HG03175 (cell line): ENCODE measurements around the gene TPBGL.

Experiments
- ATAC-seq: cut with Tn5 transposase; IDR thresholded peaks from one replicate; pipeline ENCODE4 v1.9.1; 2021; ENCODE audit warnings: mild to moderate bottlenecking, moderate library complexity; ENCODE audit not compliant: unreplicated experiment

The TPBGL gene

DNA sequence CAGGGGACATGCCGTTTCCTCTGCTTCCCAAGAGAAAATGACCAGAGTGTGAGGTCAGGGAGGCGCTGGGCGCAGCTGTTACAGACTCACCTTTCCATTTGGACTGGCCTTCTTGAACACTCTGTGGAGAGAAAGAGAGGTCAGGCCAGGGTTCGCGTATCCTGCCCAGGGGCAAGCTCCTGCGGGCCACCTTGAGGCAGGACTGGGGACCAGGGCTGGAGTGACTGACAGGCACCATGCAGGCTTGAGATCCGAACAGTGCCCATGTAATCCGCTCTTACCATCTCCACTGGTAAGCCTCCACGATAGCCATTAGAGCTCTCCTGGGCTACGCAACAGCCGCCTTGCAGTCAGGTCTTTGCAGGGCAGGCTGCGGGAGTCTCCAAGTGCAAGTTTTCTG is 49.3 kb downstream of the TPBGL start:
- no peak for ATAC-seq

DNA sequence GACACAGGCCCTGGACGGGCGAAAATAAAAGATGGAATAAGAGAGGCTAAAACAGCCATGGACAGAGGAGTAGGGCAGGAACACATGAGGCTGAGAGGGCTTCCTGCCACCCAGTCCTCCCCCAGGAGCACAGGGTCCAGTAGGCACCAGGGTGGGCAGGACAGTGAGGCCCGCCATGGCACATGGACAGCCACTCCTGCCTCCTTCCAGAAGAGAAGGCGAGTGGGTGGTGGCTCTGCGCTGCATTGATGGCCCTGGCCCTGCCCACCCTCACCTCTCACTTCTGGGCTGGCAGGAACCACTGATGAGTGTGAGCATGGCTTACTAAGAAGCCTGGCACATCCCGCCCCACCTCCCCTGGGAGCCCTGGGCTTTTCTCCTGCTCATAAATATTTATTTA is 51.2 kb downstream of the TPBGL start:
- ATAC-seq, result no peak

DNA sequence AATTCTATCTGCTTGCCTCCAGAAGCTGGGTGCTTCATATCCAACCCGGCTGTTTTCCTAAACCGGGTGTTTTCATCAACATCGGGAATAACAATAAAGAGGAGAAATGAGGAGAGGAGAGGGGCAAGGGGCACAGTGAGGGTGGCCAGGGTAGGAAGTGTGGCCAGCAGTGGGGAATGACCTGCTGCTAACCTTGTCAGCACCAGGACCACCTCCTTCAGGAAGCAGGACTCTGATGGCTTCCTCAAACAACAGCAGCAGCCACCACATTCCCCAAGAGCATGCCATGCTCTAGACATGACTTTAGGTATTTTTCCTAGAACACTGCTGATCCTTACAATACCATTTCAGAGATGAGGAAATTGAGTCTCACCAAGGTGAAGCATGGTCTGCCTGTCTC is 52.4 kb downstream of the TPBGL start:
- ATAC-seq, result no peak
